PFSK-1 (cell line): ENCODE results near the gene NR6A1.

Experiments
- POLR2AphosphoS5 ChIP-seq: IDR thresholded peaks from 2 replicates; pipeline ENCODE4 v1.6.1; 2012; ENCODE audit warnings: low read depth, mild to moderate bottlenecking, control low read depth, low read length, moderate library complexity
- REST ChIP-seq, 2 experiments: IDR thresholded peaks; 2 replicates each; pipeline versions ENCODE4 v1.6.1 to v1.8.0; 2011 to 2012; ENCODE audit warnings: low read depth in 2 of 2, low read length in 2 of 2, control low read depth in 1 of 2, inconsistent platforms in 1 of 2, mild to moderate bottlenecking in 1 of 2, moderate library complexity in 1 of 2; ENCODE audit not compliant: insufficient read depth in 1 of 2

GRCh38 chr9:124635285-124635684 is 135.8 kb downstream of the NR6A1 start:
- TF ChIP-seq POLR2AphosphoS5 (no peak), REST (IDR thresholded peaks at IDR 0.05; ENCODE audit: insufficient read depth in 1 of 2, low read depth in 2 of 2, low read length in 2 of 2) (no peak)
